B cell (primary cell): ENCODE measurements around the gene CDH16. TPM values are rescaled to one million over a fixed set of nuclear protein-coding genes. Genes with fewer than 3 reads are reported as not detected.

Experiments used
- ATAC-seq: fragments of 200-7000 bp; cut with Tn5 transposase; one replicate; pipeline ENCODE4 v1.10.0; 2021; ENCODE audit warnings: low read depth, mild to moderate bottlenecking, moderate number of reproducible peaks, moderate library complexity
- CTCF ChIA-PET: fragments of 350-600 bp; sonication (Branson Sonifier 250); formaldehyde crosslinking; loops from one replicate; lab custom pipeline; 2021; ENCODE audit warnings: antibody characterized with exemption, inconsistent platforms; lab: Charles Lee
- POLR2A ChIA-PET: fragments of 350-600 bp; sonication (Branson Sonifier 250); formaldehyde crosslinking; loops from one replicate; lab custom pipeline; 2021; ENCODE audit warnings: antibody characterized with exemption; lab: Charles Lee
- DNase-seq: peaks from one replicate; pipeline ENCODE4 v3.0.0; 2013
- H2AFZ ChIP-seq: 2 replicates; pipeline ENCODE4 v1.6.1; 2012; ENCODE audit warnings: mild to moderate bottlenecking, low read depth, low read length; ENCODE audit not compliant: insufficient read depth, poor library complexity, severe bottlenecking
- H3K27ac ChIP-seq, 2 donors: 1 replicate in 1 of 2; 2 replicates in 1 of 2; pipeline ENCODE4 v1.5.1; 2012 to 2013; ENCODE audit warnings: low read length in 2 of 2, mild to moderate bottlenecking in 2 of 2, moderate library complexity in 1 of 2
- H3K27me3 ChIP-seq, 4 experiments: fragments of 200-600 bp in 1 of 4; sonication (generic) in 1 of 4; replicated peaks in 1 of 4; 1 replicate in 2 of 4; 2 replicates in 2 of 4; pipeline versions ENCODE4 v1.6.1 to v1.7.0; 2013 to 2016; ENCODE audit warnings: low read length in 3 of 4, mild to moderate bottlenecking in 2 of 4, mixed read lengths in 1 of 4, moderate library complexity in 1 of 4; ENCODE audit not compliant: insufficient read depth in 4 of 4, control insufficient read depth in 3 of 4; ENCODE audit errors: control extremely low read depth in 1 of 4
- H3K36me3 ChIP-seq, 2 experiments: replicated peaks in 1 of 2; 1 replicate in 1 of 2; 2 replicates in 1 of 2; pipeline versions ENCODE4 v1.6.1 to v1.7.1; 2013; ENCODE audit warnings: low read length in 1 of 2; ENCODE audit not compliant: insufficient read depth in 2 of 2, control insufficient read depth in 1 of 2; ENCODE audit errors: control extremely low read depth in 1 of 2, extremely low read depth in 1 of 2
- H3K4me1 ChIP-seq, 2 donors: fragments of 200-600 bp in 1 of 2; sonication (generic) in 1 of 2; 1 replicate in 1 of 2; 2 replicates in 1 of 2; pipeline versions ENCODE4 v1.5.1 to v1.6.1; 2013 to 2017; ENCODE audit warnings: low read length in 2 of 2; ENCODE audit not compliant: control insufficient read depth in 2 of 2, insufficient read depth in 2 of 2
- H3K4me2 ChIP-seq: replicated peaks from 2 replicates; pipeline ENCODE3; 2012; ENCODE audit warnings: mild to moderate bottlenecking, low read depth, low read length; ENCODE audit not compliant: poor library complexity, severe bottlenecking
- H3K4me3 ChIP-seq, 5 experiments: fragments of 200-600 bp in 1 of 5; sonication (generic) in 1 of 5; 1 replicate in 3 of 5; 2 replicates in 2 of 5; pipeline versions ENCODE4 v1.5.1 to v1.7.0; 2011 to 2016; ENCODE audit warnings: low read length in 4 of 5, mild to moderate bottlenecking in 4 of 5, low read depth in 2 of 5, control low read depth in 1 of 5, moderate library complexity in 1 of 5; ENCODE audit not compliant: insufficient read depth in 1 of 5; ENCODE audit errors: control extremely low read depth in 1 of 5, extremely low read depth in 1 of 5
- H3K79me2 ChIP-seq: fragments of 200-600 bp; sonication (generic); one replicate; pipeline ENCODE4 v1.6.0; 2016; ENCODE audit warnings: low read length; ENCODE audit not compliant: control insufficient read depth, insufficient read depth
- H3K9ac ChIP-seq: fragments of 200-600 bp; sonication (generic); 2 replicates; pipeline ENCODE4 v1.6.1; 2017; ENCODE audit warnings: mild to moderate bottlenecking, low read length, moderate library complexity
- H3K9me3 ChIP-seq, 3 donors: one replicate each; pipeline versions ENCODE4 v1.6.1 to v1.7.1; 2013; ENCODE audit warnings: low read length in 2 of 3; ENCODE audit not compliant: control insufficient read depth in 2 of 3, insufficient read depth in 1 of 3; ENCODE audit errors: control extremely low read depth in 1 of 3
- H4K20me1 ChIP-seq: 2 replicates; pipeline ENCODE4 v1.6.0; 2012; ENCODE audit warnings: mild to moderate bottlenecking, low read length; ENCODE audit not compliant: insufficient read depth, control insufficient read depth, poor library complexity, severe bottlenecking
- H3K27ac Mint-ChIP-seq: one replicate; pipeline ENCODE4 v1.8.0; 2021; ENCODE audit warnings: mixed read lengths
- H3K27me3 Mint-ChIP-seq: one replicate; pipeline ENCODE4 v1.8.0; 2021; ENCODE audit warnings: mixed read lengths
- H3K4me1 Mint-ChIP-seq: one replicate; pipeline ENCODE4 v1.8.0; 2021; ENCODE audit warnings: mixed read lengths
- H3K4me3 Mint-ChIP-seq: one replicate; pipeline ENCODE4 v1.8.0; 2021; ENCODE audit warnings: mixed read lengths
- H3K9me3 Mint-ChIP-seq: one replicate; pipeline ENCODE4 v1.8.0; 2022; ENCODE audit warnings: mixed read lengths; ENCODE audit not compliant: insufficient read depth
- EZH2 ChIP-seq: IDR thresholded peaks from 2 replicates; pipeline ENCODE4 v1.6.1; 2012; ENCODE audit warnings: borderline replicate concordance, low read depth, mild to moderate bottlenecking, moderate library complexity, low read length; ENCODE audit not compliant: insufficient read depth, poor library complexity, severe bottlenecking
- WGBS: methylation state at CpG from one replicate; pipeline ENCODE4 v1.1.5; 2013; ENCODE audit warnings: missing lambda C conversion rate; ENCODE audit not compliant: insufficient coverage; 5-methylcytosine and 5-hydroxymethylcytosine counted together
- intact Hi-C: fragments of 100-400 bp; cut with micrococcal nuclease; formaldehyde crosslinking; loops from one replicate; pipeline ENCODE4 v1.10.0; 2022
- polyA plus RNA-seq: library from polyadenylated mRNA; depleted of rRNA; stranded (reverse); fragments of >200 nt; gene quantifications from 2 replicates; pipeline ENCODE4 v1.2.3, GENCODE V29; 2012
- total RNA-seq, 2 donors: library from RNA; stranded (reverse); fragments of 120-200 nt in 1 of 2; gene quantifications; 1 replicate in 1 of 2; 2 replicates in 1 of 2; pipeline versions ENCODE4 v1.2.3 to v1.2.4, GENCODE V29; 2013 to 2022
- TF ChIP-seq, protein P1 (sequence below): fragments of 200-600 bp; IDR thresholded peaks from one replicate; pipeline ENCODE4 v1.8.0; 2022; ENCODE audit warnings: antibody characterized with exemption, mild to moderate bottlenecking

Gene CDH16
- total and polyA plus RNA-seq, 2 donors (not counting 1 experiment from before 2014, with no cell fraction given) = not detected

- ATAC-seq (no peak), DNase-seq (peak; percentile 44)
- H3K36me3 ChIP-seq = peaks cover 0 to 2% of the 10 kb centered on the region in 2 experiments
- peak overlapping the region in 4 of 5 experiments; percentile 34 to 60 (median 54) for H3K4me3 ChIP-seq
- H3K79me2 ChIP-seq = no peaks in the 10 kb centered on the region
- H3K9me3 Mint-ChIP-seq = no peaks in the 10 kb centered on the region
- peak overlapping the region; percentile 75 for H3K4me2 ChIP-seq
- H3K9me3 ChIP-seq = peaks cover 0 to 12% (median 0%) of the 10 kb centered on the region in 3 donors
- H3K4me1 Mint-ChIP-seq = peaks cover 18% of the 10 kb centered on the region
- H2AFZ ChIP-seq = peak overlapping the region; percentile 36
- H3K27ac ChIP-seq = no peak overlapping the region
- no peak overlapping the region for H3K27ac Mint-ChIP-seq
- ChIA-PET CTCF (interaction anchor here (0.9 kb wide), 2 partner anchors 8 to 237 kb away, joined by 4 read pairs; no protein-coding TSS in a partner anchor), POLR2A (no interaction called here)
- H3K4me3 Mint-ChIP-seq = peak overlapping the region; percentile 93
- peaks cover 46% of the 10 kb centered on the region for H3K27me3 Mint-ChIP-seq
- peaks cover 0 to 36% (median 21%) of the 10 kb centered on the region in 4 experiments for H3K27me3 ChIP-seq
- 3% methylated on average over 35 of the region's 44 CpGs for WGBS
- no peak for TF ChIP-seq EZH2
- TF ChIP-seq, protein P1, sequence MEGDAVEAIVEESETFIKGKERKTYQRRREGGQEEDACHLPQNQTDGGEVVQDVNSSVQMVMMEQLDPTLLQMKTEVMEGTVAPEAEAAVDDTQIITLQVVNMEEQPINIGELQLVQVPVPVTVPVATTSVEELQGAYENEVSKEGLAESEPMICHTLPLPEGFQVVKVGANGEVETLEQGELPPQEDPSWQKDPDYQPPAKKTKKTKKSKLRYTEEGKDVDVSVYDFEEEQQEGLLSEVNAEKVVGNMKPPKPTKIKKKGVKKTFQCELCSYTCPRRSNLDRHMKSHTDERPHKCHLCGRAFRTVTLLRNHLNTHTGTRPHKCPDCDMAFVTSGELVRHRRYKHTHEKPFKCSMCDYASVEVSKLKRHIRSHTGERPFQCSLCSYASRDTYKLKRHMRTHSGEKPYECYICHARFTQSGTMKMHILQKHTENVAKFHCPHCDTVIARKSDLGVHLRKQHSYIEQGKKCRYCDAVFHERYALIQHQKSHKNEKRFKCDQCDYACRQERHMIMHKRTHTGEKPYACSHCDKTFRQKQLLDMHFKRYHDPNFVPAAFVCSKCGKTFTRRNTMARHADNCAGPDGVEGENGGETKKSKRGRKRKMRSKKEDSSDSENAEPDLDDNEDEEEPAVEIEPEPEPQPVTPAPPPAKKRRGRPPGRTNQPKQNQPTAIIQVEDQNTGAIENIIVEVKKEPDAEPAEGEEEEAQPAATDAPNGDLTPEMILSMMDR = no peak
- H4K20me1 ChIP-seq = no peaks in the 10 kb centered on the region
- H3K9ac ChIP-seq = peak overlapping the region; percentile 57
- H3K4me1 ChIP-seq = peaks cover 15 to 23% of the 10 kb centered on the region in 2 donors
- intact Hi-C loops = no loop called here
These were observed 29.6 kb upstream of the CDH16 start for GRCh38 chr16:66948134-66948836.
